ENCODE measurements around the gene ATP2C1. TPM values are rescaled to one million over a fixed set of nuclear protein-coding genes. Genes with fewer than 3 reads are reported as not detected.

ATP2C1 gene
- total RNA-seq, 1 donor from 2014 or later, result 142 TPM

- no peaks in the 10 kb centered on the region for H3K4me1 ChIP-seq
- TF ChIP-seq CTCF (IDR thresholded peaks at IDR 0.05), result no peak
- no peaks in the 10 kb centered on the region for H3K27me3 ChIP-seq
- H3K27ac ChIP-seq, result no peak overlapping the region
- DNase-seq (no peak), ATAC-seq (no peak)
- H3K36me3 ChIP-seq, result peaks cover 62% of the 10 kb centered on the region
- no peak overlapping the region for H3K4me3 ChIP-seq
- intact Hi-C loops (cut with DNase I), result no loop called here
- no peaks in the 10 kb centered on the region for H3K9me3 ChIP-seq
Observed at GRCh38 chr3:130961458-130961857, 67.6 kb downstream of the ATP2C1 start.

GRCh38 chr3:130963444-130963843 is 69.6 kb downstream of the ATP2C1 start:
- Histone ChIP-seq H3K36me3 (peaks cover 79% of the 10 kb centered on the region), H3K27ac (no peak overlapping the region), H3K27me3 (no peaks in the 10 kb centered on the region), H3K4me1 (no peaks in the 10 kb centered on the region), H3K9me3 (no peaks in the 10 kb centered on the region), H3K4me3 (no peak overlapping the region)
- intact Hi-C loops (cut with DNase I), result no loop called here
- TF ChIP-seq CTCF (IDR thresholded peaks at IDR 0.05), result no peak
- DNase-seq (no peak), ATAC-seq (no peak)

- ATAC-seq, result no peak
- H3K9me3 ChIP-seq, result no peaks in the 10 kb centered on the region
- no peak overlapping the region for H3K4me3 ChIP-seq
- H3K27me3 ChIP-seq, result no peaks in the 10 kb centered on the region
- no peak for DNase-seq
- intact Hi-C loops (cut with DNase I), result no loop called here
- no peak for TF ChIP-seq CTCF (IDR thresholded peaks at IDR 0.05)
- H3K36me3 ChIP-seq, result peaks cover 83% of the 10 kb centered on the region
- no peak overlapping the region for H3K27ac ChIP-seq
- no peaks in the 10 kb centered on the region for H3K4me1 ChIP-seq
Observed at GRCh38 chr3:130963878-130964277, 70.0 kb downstream of the ATP2C1 start.

- intact Hi-C loops (cut with DNase I), result no loop called here
- Histone ChIP-seq H3K27me3 (no peaks in the 10 kb centered on the region), H3K36me3 (peaks cover 79% of the 10 kb centered on the region), H3K27ac (no peak overlapping the region), H3K4me3 (no peak overlapping the region), H3K4me1 (no peaks in the 10 kb centered on the region), H3K9me3 (no peaks in the 10 kb centered on the region)
- no peak for ATAC-seq
- DNase-seq, result no peak
- no peak for TF ChIP-seq CTCF (IDR thresholded peaks at IDR 0.05)
Observed at GRCh38 chr3:130967281-130967680, 73.4 kb downstream of the ATP2C1 start.

GRCh38 chr3:130968221-130968620 is 74.3 kb downstream of the ATP2C1 start:
- Histone ChIP-seq H3K27ac (no peak overlapping the region), H3K36me3 (peaks cover 78% of the 10 kb centered on the region), H3K9me3 (no peaks in the 10 kb centered on the region), H3K4me3 (no peak overlapping the region), H3K4me1 (no peaks in the 10 kb centered on the region), H3K27me3 (no peaks in the 10 kb centered on the region)
- no peak for ATAC-seq
- DNase-seq, result no peak
- no peak for TF ChIP-seq CTCF (IDR thresholded peaks at IDR 0.05)
- intact Hi-C loops (cut with DNase I), result no loop called here

- intact Hi-C loops (cut with DNase I), result no loop called here
- TF ChIP-seq CTCF (IDR thresholded peaks at IDR 0.05), result no peak
- no peak for ATAC-seq
Observed at GRCh38 chr3:130969621-130970020, 75.7 kb downstream of the ATP2C1 start.

More at GRCh38 chr3:130969621-130970020, 75.7 kb downstream of the ATP2C1 start:
- no peak for DNase-seq
- Histone ChIP-seq H3K27ac (no peak overlapping the region), H3K4me3 (no peak overlapping the region), H3K4me1 (no peaks in the 10 kb centered on the region), H3K36me3 (peaks cover 77% of the 10 kb centered on the region), H3K9me3 (no peaks in the 10 kb centered on the region), H3K27me3 (no peaks in the 10 kb centered on the region)
